Measurements from ENCODE around the gene SFXN5.

Gene SFXN5

GRCh38 chr2:72992734-72993102 is 78.8 kb downstream of the SFXN5 start:
- H2BK5ac ChIP-seq (ENCODE audit: low read length): no peak overlapping the region
- no peak overlapping the region for H4K5ac ChIP-seq (ENCODE audit: low read length)
- no peak overlapping the region for H3K23ac ChIP-seq (ENCODE audit: low read length)
- no peak overlapping the region for H2BK15ac ChIP-seq (replicated peaks; ENCODE audit: low read depth)
- H4K8ac ChIP-seq (ENCODE audit: low read depth, low read length): no peak overlapping the region
- no peak overlapping the region for H3K18ac ChIP-seq (ENCODE audit: low read length)
- WGBS (ENCODE audit: extremely low coverage, insufficient coverage, low lambda C conversion rate): no CpG with 5 or more reads among the region's 8 CpGs
- H3K27ac ChIP-seq (ENCODE audit: low read depth, low read length): no peak overlapping the region
- no peak overlapping the region for H3K56ac ChIP-seq (ENCODE audit: low read length)
- no peaks in the 10 kb centered on the region for H3K36me3 ChIP-seq (ENCODE audit: control insufficient read depth, insufficient read depth, low read length)
- H3K4me1 ChIP-seq (ENCODE audit: control insufficient read depth, low read depth, low read length): no peaks in the 10 kb centered on the region
- no peak overlapping the region for H2BK120ac ChIP-seq (ENCODE audit: low read depth, low read length)
- no peaks in the 10 kb centered on the region for H3K79me1 ChIP-seq (ENCODE audit: low read length)
- no peak overlapping the region for H2AK5ac ChIP-seq (ENCODE audit: low read length)
- no peak overlapping the region for H3K4me2 ChIP-seq (ENCODE audit: low read length)
- no peaks in the 10 kb centered on the region for H3K27me3 ChIP-seq (ENCODE audit: insufficient read depth, low read length, poor library complexity)
- no peak overlapping the region for H3K9ac ChIP-seq (ENCODE audit: low read length)
- H3K79me2 ChIP-seq (ENCODE audit: control insufficient read depth, insufficient read depth, low read length): no peaks in the 10 kb centered on the region
- DNase-seq: no peak
- no peak overlapping the region for H3K4me3 ChIP-seq (ENCODE audit: low read length)
- H3K4ac ChIP-seq (ENCODE audit: low read depth, low read length): no peak overlapping the region

GRCh38 chr2:72991980-72992733 is 79.4 kb downstream of the SFXN5 start:
- Histone ChIP-seq H4K5ac (ENCODE audit: low read length) (no peak overlapping the region), H3K79me2 (ENCODE audit: control insufficient read depth, insufficient read depth, low read length) (no peaks in the 10 kb centered on the region), H2BK15ac (replicated peaks; ENCODE audit: low read depth) (no peak overlapping the region), H2BK5ac (ENCODE audit: low read length) (no peak overlapping the region), H3K4me3 (ENCODE audit: low read length) (no peak overlapping the region), H3K79me1 (ENCODE audit: low read length) (no peaks in the 10 kb centered on the region), H3K56ac (ENCODE audit: low read length) (no peak overlapping the region), H3K23ac (ENCODE audit: low read length) (no peak overlapping the region), H4K8ac (ENCODE audit: low read depth, low read length) (no peak overlapping the region), H3K27ac (ENCODE audit: low read depth, low read length) (no peak overlapping the region), H3K9ac (ENCODE audit: low read length) (no peak overlapping the region), H3K18ac (ENCODE audit: low read length) (no peak overlapping the region), H3K4me1 (ENCODE audit: control insufficient read depth, low read depth, low read length) (no peaks in the 10 kb centered on the region), H2BK120ac (ENCODE audit: low read depth, low read length) (no peak overlapping the region), H3K27me3 (ENCODE audit: insufficient read depth, low read length, poor library complexity) (no peaks in the 10 kb centered on the region), H3K4ac (ENCODE audit: low read depth, low read length) (no peak overlapping the region), H3K4me2 (ENCODE audit: low read length) (no peak overlapping the region), H2AK5ac (ENCODE audit: low read length) (no peak overlapping the region), H3K36me3 (ENCODE audit: control insufficient read depth, insufficient read depth, low read length) (no peaks in the 10 kb centered on the region)
- no CpG with 5 or more reads among the region's 11 CpGs for WGBS (ENCODE audit: extremely low coverage, insufficient coverage, low lambda C conversion rate)
- no peak for DNase-seq

DNA sequence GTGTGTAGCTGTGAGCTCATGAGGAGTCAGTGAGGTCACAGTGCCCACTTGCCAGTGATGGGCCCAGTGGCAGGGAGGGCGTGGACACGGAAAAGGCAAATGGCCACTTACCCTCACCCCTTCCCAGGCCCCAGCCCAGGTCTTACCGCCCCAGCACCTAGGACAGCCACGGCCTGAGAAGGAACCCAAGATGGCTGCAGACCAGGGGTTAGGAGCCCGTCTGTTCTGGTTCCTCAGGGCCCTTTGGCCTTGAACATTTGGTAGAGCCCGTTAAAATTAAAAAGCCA is 80.1 kb downstream of the SFXN5 start:
- H3K27ac ChIP-seq (ENCODE audit: low read depth, low read length): no peak overlapping the region
- no peaks in the 10 kb centered on the region for H3K27me3 ChIP-seq (ENCODE audit: insufficient read depth, low read length, poor library complexity)
- no peak overlapping the region for H3K4me2 ChIP-seq (ENCODE audit: low read length)
- no peak overlapping the region for H3K56ac ChIP-seq (ENCODE audit: low read length)
- H3K18ac ChIP-seq (ENCODE audit: low read length): no peak overlapping the region
- no peak overlapping the region for H3K9ac ChIP-seq (ENCODE audit: low read length)
- no peaks in the 10 kb centered on the region for H3K4me1 ChIP-seq (ENCODE audit: control insufficient read depth, low read depth, low read length)
- no peak overlapping the region for H3K23ac ChIP-seq (ENCODE audit: low read length)
- H2AK5ac ChIP-seq (ENCODE audit: low read length): no peak overlapping the region
- H3K4me3 ChIP-seq (ENCODE audit: low read length): no peak overlapping the region
- no peak overlapping the region for H3K4ac ChIP-seq (ENCODE audit: low read depth, low read length)
- no peaks in the 10 kb centered on the region for H3K36me3 ChIP-seq (ENCODE audit: control insufficient read depth, insufficient read depth, low read length)
- no peaks in the 10 kb centered on the region for H3K79me1 ChIP-seq (ENCODE audit: low read length)
- H2BK5ac ChIP-seq (ENCODE audit: low read length): no peak overlapping the region
- no peak overlapping the region for H2BK120ac ChIP-seq (ENCODE audit: low read depth, low read length)
- no CpG with 5 or more reads among the region's 6 CpGs for WGBS (ENCODE audit: extremely low coverage, insufficient coverage, low lambda C conversion rate)
- H3K79me2 ChIP-seq (ENCODE audit: control insufficient read depth, insufficient read depth, low read length): no peaks in the 10 kb centered on the region
- no peak overlapping the region for H4K5ac ChIP-seq (ENCODE audit: low read length)
- no peak overlapping the region for H2BK15ac ChIP-seq (replicated peaks; ENCODE audit: low read depth)
- H4K8ac ChIP-seq (ENCODE audit: low read depth, low read length): no peak overlapping the region
- no peak for DNase-seq

DNA sequence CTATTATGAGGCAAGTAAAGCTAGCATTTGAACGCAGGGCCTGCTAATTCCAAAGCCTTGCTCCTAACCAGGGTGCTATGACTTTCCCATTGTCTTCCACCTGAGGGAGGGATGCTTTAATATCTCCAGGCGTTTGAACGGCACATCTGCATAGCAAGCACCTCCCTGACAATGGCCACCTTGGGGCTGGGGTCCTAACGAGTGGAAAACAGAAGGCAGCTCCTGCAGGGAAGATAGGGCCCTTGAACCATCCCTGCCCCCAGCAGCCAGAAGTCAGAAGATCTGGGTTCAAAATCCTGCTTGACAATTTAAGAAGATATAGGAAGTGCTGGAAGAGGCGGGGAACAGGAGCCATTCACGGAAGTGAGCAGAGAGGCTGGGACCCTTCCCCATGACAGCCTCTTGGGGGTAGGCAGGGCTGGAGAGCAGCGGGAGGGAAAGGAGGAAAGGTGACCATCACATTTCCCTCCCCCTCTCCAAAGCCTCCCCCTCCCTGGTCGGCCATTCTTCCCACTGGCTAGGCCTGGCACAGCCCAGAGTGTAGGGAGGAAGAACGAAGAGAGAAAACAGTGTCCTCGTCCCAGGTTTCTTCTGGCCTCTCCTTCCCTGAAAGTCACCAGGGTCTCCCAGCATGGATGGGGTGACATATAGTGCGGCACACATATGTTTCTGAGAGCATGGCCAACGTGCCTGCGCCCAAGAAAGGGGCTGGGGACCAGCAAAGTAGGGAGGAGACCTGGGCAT is 80.6 kb downstream of the SFXN5 start:
- no peak overlapping the region for H4K8ac ChIP-seq (ENCODE audit: low read depth, low read length)
- no peak overlapping the region for H4K5ac ChIP-seq (ENCODE audit: low read length)
- no peaks in the 10 kb centered on the region for H3K36me3 ChIP-seq (ENCODE audit: control insufficient read depth, insufficient read depth, low read length)
- H3K4me2 ChIP-seq (ENCODE audit: low read length): no peak overlapping the region
- H3K79me1 ChIP-seq (ENCODE audit: low read length): no peaks in the 10 kb centered on the region
- H3K27ac ChIP-seq (ENCODE audit: low read depth, low read length): no peak overlapping the region
- no peak overlapping the region for H3K4ac ChIP-seq (ENCODE audit: low read depth, low read length)
- no peak for DNase-seq
- WGBS (ENCODE audit: extremely low coverage, insufficient coverage, low lambda C conversion rate): no CpG with 5 or more reads among the region's 13 CpGs
- no peak overlapping the region for H2BK5ac ChIP-seq (ENCODE audit: low read length)
- H3K4me1 ChIP-seq (ENCODE audit: control insufficient read depth, low read depth, low read length): no peaks in the 10 kb centered on the region
- no peak overlapping the region for H2BK120ac ChIP-seq (ENCODE audit: low read depth, low read length)
- no peak overlapping the region for H2AK5ac ChIP-seq (ENCODE audit: low read length)
- H3K4me3 ChIP-seq (ENCODE audit: low read length): no peak overlapping the region
- H2BK15ac ChIP-seq (replicated peaks; ENCODE audit: low read depth): no peak overlapping the region
- no peak overlapping the region for H3K23ac ChIP-seq (ENCODE audit: low read length)
- H3K27me3 ChIP-seq (ENCODE audit: insufficient read depth, low read length, poor library complexity): no peaks in the 10 kb centered on the region
- H3K9ac ChIP-seq (ENCODE audit: low read length): no peak overlapping the region
- no peak overlapping the region for H3K56ac ChIP-seq (ENCODE audit: low read length)
- H3K79me2 ChIP-seq (ENCODE audit: control insufficient read depth, insufficient read depth, low read length): no peaks in the 10 kb centered on the region
- no peak overlapping the region for H3K18ac ChIP-seq (ENCODE audit: low read length)

GRCh38 chr2:72989770-72990556 is 81.5 kb downstream of the SFXN5 start:
- H3K4ac ChIP-seq (ENCODE audit: low read depth, low read length): no peak overlapping the region
- H4K8ac ChIP-seq (ENCODE audit: low read depth, low read length): no peak overlapping the region
- H3K56ac ChIP-seq (ENCODE audit: low read length): no peak overlapping the region
- no peaks in the 10 kb centered on the region for H3K27me3 ChIP-seq (ENCODE audit: insufficient read depth, low read length, poor library complexity)
- H2BK15ac ChIP-seq (replicated peaks; ENCODE audit: low read depth): no peak overlapping the region
- no peaks in the 10 kb centered on the region for H3K79me1 ChIP-seq (ENCODE audit: low read length)
- H2BK5ac ChIP-seq (ENCODE audit: low read length): no peak overlapping the region
- no peaks in the 10 kb centered on the region for H3K79me2 ChIP-seq (ENCODE audit: control insufficient read depth, insufficient read depth, low read length)
- no peak overlapping the region for H3K4me3 ChIP-seq (ENCODE audit: low read length)
- H3K27ac ChIP-seq (ENCODE audit: low read depth, low read length): no peak overlapping the region
- H3K4me2 ChIP-seq (ENCODE audit: low read length): no peak overlapping the region
- no peak overlapping the region for H2AK5ac ChIP-seq (ENCODE audit: low read length)
- H3K18ac ChIP-seq (ENCODE audit: low read length): no peak overlapping the region
- H3K23ac ChIP-seq (ENCODE audit: low read length): no peak overlapping the region
- H4K5ac ChIP-seq (ENCODE audit: low read length): no peak overlapping the region
- no peak for DNase-seq
- H3K9ac ChIP-seq (ENCODE audit: low read length): no peak overlapping the region
- WGBS (ENCODE audit: extremely low coverage, insufficient coverage, low lambda C conversion rate): no CpG with 5 or more reads among the region's 26 CpGs
- H3K4me1 ChIP-seq (ENCODE audit: control insufficient read depth, low read depth, low read length): no peaks in the 10 kb centered on the region
- H3K36me3 ChIP-seq (ENCODE audit: control insufficient read depth, insufficient read depth, low read length): no peaks in the 10 kb centered on the region
- H2BK120ac ChIP-seq (ENCODE audit: low read depth, low read length): no peak overlapping the region

Measured in mesendoderm (in vitro differentiated cells).